HG03108 (cell line): ENCODE results near the gene DDX5.

Source experiments
- ATAC-seq: cut with Tn5 transposase; IDR thresholded peaks from one replicate; pipeline ENCODE4 v1.9.1; 2021; ENCODE audit warnings: moderate library complexity; ENCODE audit not compliant: unreplicated experiment

DDX5 gene

GRCh38 chr17:64506201-64506575 lies at the start of gene DDX5:
TSS of gene DDX5 (minus strand) at chr17:64506289. CDS start at chr17:64506119, 170 bp downstream.
- ATAC-seq = peak; percentile 59

DNA sequence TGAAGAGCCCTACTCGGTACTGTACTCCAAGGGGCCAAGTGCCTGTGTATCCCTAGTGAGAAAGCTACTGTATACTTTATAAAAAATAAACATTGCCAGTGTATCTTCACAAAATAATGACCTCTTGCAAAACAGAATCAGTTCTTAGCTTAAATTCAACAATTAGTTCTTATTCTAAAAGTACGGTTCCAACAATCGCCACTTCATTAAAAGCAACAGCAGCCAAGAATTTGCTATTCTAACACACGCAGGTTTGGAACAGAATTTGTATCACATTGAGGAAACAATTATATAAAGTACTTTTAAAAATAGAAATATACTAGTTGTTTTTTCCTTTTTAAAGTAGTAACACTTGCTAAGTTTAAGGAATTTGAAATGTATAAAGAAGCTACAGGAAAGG lies 49.2 kb upstream of the DDX5 start:
- ATAC-seq = no peak

- no peak for ATAC-seq
Observed at GRCh38 chr17:64554028-64554637, 48.0 kb upstream of the DDX5 start.

GRCh38 chr17:64551461-64551860 lies 45.4 kb upstream of the DDX5 start:
- ATAC-seq = no peak

DNA sequence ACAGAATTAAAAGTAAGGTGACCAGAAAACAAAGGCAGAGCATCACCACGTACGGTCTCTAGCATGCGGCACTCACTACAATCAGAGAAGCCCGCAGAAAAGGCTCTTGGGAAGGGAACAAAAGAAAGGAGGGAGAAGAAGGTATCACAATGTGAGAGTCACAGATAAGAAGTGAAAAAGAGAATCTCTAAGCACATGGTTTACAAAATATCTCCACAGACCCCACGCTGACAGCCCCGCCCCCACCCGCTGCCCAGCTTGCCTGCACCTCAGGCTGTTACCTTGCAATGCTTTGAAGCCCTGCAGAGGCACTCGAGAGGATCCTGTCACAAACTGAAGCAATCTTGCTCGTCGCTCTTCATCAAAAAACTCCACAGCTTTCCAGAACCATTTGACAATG lies 41.2 kb upstream of the DDX5 start:
- no peak for ATAC-seq

DNA sequence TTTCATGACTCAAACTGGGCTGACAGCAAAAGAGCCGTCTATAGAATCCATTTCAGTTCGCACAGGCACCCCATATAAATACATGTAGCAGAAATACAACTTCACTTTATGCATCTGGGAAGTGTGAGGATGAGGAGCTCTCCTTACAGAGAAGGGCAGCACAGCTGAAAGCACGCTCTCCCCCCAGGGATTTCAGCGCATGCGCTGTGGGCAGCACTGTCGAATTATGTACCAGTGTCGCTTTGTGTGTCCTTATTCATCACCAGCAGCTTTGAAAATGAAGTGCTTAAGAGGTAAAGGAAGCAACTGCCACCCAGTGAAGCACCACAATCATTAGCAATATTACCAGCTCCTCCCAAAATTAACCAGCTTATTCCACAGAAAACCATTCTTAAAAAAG lies 40.6 kb upstream of the DDX5 start:
- no peak for ATAC-seq

GRCh38 chr17:64544742-64545141 lies 38.7 kb upstream of the DDX5 start:
- no peak for ATAC-seq

DNA sequence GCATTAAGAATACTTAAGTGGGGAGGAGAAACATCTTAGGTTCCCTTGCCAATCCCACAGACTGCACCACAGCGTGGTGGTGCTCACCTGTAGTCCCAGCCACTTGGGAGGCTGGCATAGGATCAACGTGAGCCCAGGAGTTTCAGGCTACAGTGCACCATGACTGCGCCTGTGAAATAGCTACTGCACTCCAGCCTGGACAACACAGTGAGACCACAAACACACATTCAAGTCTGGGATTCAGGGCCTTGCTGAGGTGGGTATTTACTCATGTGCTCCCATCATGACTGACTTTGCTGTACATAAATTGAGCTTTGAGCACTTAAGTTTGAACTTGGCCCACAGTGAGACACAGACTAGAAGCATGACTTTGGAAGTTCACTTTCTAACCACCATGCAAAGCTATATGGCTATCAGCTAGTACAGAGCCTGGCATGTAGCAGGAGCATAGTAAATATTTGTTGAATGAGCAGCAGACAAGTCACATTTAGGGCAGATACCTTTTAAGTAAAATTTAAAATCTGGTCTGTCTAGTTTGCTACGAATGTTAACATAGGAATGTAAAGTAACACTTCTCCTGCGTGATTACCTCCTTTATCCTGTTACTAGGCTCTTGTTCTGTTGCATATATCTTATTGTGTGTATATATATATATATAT lies 34.2 kb upstream of the DDX5 start:
- no peak for ATAC-seq

GRCh38 chr17:64538508-64539130 lies 32.5 kb upstream of the DDX5 start:
- ATAC-seq = no peak

DNA sequence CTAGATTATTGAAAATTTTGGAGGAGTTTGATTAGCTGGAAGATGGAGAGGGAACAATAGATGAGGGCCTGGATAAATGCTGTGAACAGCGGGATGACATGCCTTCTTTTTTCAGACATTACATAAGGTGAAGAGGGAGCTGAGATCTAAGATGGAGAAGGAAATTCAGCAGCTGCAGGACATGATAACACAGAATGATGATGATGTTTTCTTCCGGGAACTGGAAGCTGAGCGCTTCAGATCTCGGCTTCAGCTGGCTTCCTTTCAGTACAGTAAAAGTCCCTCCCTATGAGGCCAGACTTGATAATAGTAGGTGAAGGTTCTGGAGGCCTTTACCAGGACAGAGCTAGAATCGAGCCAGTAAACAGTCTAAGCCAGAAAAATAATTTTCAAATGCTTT lies 31.4 kb upstream of the DDX5 start:
- no peak for ATAC-seq

GRCh38 chr17:64536913-64537312 lies 30.8 kb upstream of the DDX5 start:
- ATAC-seq = no peak

DNA sequence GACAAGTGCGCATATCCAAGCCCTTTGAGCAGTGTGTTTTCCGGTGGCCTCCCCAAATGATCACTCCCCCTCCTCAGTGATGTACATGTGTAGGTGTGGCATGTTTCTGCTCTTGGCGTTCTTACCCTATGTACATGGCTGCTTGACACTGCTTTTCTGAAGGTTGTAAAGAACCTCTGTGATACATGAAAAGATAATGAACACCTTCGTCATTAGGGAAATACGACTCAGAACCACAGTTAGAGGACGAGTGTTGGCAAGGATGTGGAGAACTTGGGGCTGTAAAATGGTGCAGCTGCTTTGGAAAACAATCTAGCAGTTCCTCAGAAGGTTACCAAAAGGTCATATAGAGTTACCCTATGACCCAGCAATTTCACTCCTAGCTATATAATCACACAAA lies 29.3 kb upstream of the DDX5 start:
- ATAC-seq = no peak

DNA sequence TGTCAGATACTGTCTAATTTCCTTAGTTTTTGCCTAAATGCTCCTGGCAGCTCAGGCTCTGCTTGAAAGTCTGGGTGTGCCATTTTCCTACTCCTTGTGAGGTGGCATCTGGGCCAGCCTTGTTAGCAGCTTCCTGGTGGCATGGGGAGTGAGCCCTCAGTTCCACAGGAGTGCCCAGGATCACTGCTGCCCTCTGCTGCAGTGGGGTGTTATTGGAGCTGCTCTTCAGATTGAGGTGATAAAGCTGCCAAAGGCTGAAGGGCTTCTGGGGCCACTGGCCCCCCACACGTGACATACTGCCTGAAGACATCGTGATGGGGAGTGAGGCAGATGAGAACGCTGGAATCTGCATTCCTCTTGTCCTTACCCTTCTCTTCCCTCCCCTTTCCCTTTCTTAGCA lies 28.1 kb upstream of the DDX5 start:
- no peak for ATAC-seq

DNA sequence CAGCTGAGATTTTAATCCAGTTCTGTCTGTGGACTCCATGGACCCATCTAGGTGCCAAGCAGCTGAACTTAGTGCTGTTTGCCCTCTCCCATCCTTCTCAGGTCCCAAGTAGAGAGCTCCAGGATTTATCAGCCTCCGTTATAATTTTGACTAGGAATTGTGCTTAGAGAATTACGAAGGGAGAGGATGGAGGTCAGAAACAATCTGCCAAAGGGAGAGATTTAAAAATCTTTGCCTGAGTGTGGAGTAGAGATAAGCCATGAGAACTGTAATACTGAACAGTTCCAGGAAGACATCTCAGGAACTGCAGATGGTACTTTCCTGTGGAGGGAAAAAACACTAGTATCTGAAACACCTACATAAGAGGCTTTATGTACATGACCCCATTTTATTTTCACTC lies 27.7 kb upstream of the DDX5 start:
- ATAC-seq = no peak

- ATAC-seq = no peak
Observed at GRCh38 chr17:64532409-64532808, 26.3 kb upstream of the DDX5 start.

DNA sequence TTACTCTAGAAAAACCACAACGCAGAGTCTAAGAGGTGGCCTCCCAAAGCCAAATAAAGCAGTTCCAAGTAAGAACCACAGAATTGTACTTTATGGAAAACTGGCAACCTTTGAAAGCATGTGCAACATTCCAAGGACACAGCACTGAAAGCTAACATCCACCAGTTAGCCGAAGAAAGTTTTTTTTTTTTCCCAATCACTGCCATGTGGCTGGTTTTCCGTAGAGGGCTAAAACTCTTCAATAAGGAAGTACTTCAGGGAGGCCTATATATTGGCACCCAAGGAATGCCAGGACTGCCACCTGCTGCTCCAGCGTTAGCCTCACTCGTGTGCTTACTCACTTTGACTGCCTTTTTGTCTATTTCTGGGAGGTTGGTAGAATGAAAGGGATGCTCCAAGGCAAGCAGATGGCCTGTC lies 25.9 kb upstream of the DDX5 start:
- ATAC-seq = no peak

DNA sequence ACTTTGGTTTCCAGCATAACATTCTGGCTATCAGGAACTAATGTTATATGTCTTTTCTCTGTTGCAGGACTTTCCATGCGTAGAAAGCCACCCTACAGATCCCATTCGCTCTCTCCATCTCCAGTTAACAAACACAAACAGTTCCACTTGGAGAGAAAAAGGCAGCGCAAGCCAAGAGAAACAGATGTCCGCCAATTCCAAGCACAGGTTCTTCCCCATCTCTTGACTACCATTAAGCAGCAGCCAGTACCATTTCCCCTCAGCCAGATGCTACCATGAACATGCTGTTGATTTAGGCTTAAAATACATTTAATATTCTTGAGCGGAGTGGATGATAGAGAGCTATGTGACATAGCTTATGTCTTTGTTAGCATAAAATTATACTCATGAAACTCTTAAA lies 23.1 kb upstream of the DDX5 start:
- no peak for ATAC-seq

DNA sequence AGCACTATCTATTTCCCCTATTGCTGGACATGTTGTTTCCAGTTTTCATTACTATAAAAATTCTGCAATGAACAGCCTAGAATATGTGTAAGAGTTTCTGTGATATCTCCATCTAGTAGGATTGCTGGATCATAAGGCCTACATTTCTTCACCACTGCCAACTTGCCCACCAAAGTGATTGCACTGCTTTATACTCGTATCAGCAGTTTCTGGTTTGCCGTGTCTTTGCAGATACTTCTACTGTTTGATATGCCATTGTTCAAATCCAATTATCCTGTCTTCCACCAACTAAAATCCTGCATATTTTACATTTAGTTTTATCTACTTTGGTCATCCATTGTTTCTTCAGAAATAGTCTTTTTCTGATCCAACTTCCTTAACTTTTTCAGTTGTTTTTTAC lies 21.8 kb upstream of the DDX5 start:
- ATAC-seq = no peak

GRCh38 chr17:64520359-64520758 lies 14.3 kb upstream of the DDX5 start:
- ATAC-seq = no peak

- ATAC-seq = no peak
Observed at GRCh38 chr17:64519601-64520000, 13.5 kb upstream of the DDX5 start.

GRCh38 chr17:64515829-64516228 lies 9.7 kb upstream of the DDX5 start:
- ATAC-seq = no peak

DNA sequence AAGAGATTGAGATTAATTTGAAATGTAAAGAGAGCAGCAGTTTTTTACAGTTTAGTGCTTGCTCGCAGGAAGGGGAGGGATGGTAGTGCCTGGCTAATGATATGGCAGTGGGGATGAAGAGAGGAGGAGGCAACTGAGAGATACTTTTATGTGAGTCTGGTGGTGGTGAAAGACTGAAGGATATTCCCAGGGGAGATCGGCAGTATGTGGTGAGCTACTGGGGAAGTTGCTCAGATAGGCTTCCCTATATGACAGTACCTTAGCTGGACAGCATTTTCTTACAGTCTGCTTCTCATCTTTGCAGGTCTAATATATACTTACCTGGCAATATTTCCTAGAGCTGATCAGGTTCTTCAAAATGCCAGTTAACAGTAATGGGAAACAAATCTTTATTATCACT lies 9.3 kb upstream of the DDX5 start:
- no peak for ATAC-seq

GRCh38 chr17:64509179-64509578 lies 3.1 kb upstream of the DDX5 start:
- no peak for ATAC-seq
